ACC112 (cell line): Measurements from ENCODE around the gene YWHAG.
A peak's percentile ranks its signal among the peaks of the same experiment; 100 is the strongest.
"Not testable (repeated sequence)": the region's sequence is repeated elsewhere in the genome, so short reads cannot be mapped to it uniquely, and the experiment has no call there.

Experiments used
- H2AFZ ChIP-seq: fragments of 200-600 bp; sonication (generic); one replicate; pipeline ENCODE4 v1.6.0; 2017; ENCODE audit warnings: antibody characterized with exemption, low read length; ENCODE audit not compliant: unreplicated experiment
- H3K27ac ChIP-seq: fragments of 200-600 bp; sonication (generic); 2 replicates; pipeline ENCODE4 v1.5.1; 2014; ENCODE audit warnings: low read depth, mild to moderate bottlenecking, antibody characterized with exemption, low read length, moderate library complexity
- H3K27me3 ChIP-seq: fragments of 200-600 bp; sonication (generic); 2 replicates; pipeline ENCODE4 v1.6.1; 2014; ENCODE audit warnings: mild to moderate bottlenecking, antibody characterized with exemption, low read length, moderate library complexity, mixed read lengths; ENCODE audit not compliant: insufficient read depth
- H3K36me3 ChIP-seq: fragments of 200-600 bp; sonication (generic); 2 replicates; pipeline ENCODE4 v1.6.1; 2016; ENCODE audit warnings: mild to moderate bottlenecking, antibody characterized with exemption, low read length, moderate library complexity, mixed read lengths; ENCODE audit not compliant: insufficient read depth
- H3K4me1 ChIP-seq: fragments of 200-600 bp; sonication (generic); one replicate; pipeline ENCODE4 v1.6.1; 2016; ENCODE audit warnings: low read length, mixed read lengths; ENCODE audit not compliant: insufficient read depth, unreplicated experiment, control insufficient read depth
- H3K4me3 ChIP-seq: fragments of 200-600 bp; sonication (generic); 2 replicates; pipeline ENCODE4 v1.5.1; 2014; ENCODE audit warnings: mild to moderate bottlenecking, low read depth, low read length
- H3K79me2 ChIP-seq: fragments of 200-600 bp; sonication (generic); one replicate; pipeline ENCODE4 v1.6.0; 2016; ENCODE audit warnings: low read length; ENCODE audit not compliant: control insufficient read depth, unreplicated experiment, insufficient read depth

YWHAG gene

GRCh38 chr7:76377186-76377918 lies 18.6 kb upstream of the YWHAG start:
- Histone ChIP-seq H3K4me3 (no peak overlapping the region), H3K27me3 (no peaks in the 10 kb centered on the region), H2AFZ (peak overlapping the region; percentile 68), H3K4me1 (peaks cover 39% of the 10 kb centered on the region), H3K27ac (no peak overlapping the region), H3K79me2 (no peaks in the 10 kb centered on the region), H3K36me3 (no peaks in the 10 kb centered on the region)

DNA sequence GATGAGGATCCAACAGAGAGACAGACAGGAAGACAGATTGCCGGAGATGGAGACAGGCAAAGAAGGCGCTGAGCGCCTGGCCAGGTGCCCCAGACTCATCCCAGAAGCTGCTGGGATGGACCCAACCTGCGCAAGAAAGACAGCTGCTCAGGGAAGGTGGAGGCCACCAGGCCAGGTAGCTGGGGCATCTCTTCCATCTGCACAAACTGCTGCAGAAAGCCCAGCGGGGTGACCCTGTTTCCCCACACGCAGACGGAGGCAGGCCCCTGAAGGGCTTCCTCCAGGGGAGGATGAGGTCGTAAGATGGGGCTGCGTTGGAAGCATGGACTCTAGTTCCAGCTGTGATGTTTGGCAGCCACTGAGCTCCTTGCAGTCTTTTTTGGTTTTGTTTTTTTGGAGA lies 16.5 kb upstream of the YWHAG start:
- no peaks in the 10 kb centered on the region for H3K79me2 ChIP-seq
- no peak overlapping the region for H3K27ac ChIP-seq
- no peak overlapping the region for H3K4me3 ChIP-seq
- H2AFZ ChIP-seq: no peak overlapping the region
- peaks cover 31% of the 10 kb centered on the region for H3K4me1 ChIP-seq
- no peaks in the 10 kb centered on the region for H3K27me3 ChIP-seq
- no peaks in the 10 kb centered on the region for H3K36me3 ChIP-seq

DNA sequence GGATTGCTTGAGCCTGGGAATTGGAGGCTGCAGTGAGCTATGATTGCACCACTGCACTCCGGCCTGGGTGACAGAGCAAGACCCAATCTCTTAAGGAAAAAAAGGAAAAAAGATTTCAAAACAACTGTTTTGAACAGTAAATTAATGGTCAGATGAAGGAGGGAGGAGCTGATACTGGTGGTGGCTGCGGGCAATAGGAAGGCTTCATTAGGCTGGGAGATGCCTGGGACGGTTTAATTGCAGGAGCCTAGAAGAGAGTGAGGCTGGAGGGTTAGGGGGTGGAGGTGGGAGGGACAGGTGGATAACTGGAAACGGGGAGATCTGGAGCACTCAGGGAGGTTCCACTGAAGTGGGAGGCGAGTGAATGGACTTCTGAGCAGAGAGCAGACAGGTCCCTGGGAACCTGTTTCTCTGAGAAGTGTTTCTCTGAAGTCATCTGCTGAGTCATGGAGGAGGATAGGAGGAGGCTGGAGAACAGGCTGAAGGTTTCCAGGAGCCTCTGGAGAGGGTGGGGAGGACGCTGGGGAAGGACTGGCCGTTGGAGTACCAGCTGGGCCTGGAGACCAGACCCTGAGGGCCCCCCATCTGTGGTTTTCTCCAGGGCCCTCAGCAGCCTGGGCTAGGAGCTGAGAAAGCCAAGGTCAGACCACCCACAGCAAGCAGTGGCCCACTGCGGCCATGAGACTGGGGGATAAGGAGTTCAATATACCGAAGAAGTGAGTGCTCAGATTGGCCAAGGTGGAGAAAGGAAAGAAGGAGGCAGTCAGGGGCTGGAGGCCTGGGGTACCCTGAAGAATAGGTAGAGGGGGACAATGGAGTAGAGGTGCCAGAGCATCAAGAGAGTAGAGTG lies 14.4 kb upstream of the YWHAG start:
- peak overlapping the region; percentile 52 for H3K27ac ChIP-seq

DNA sequence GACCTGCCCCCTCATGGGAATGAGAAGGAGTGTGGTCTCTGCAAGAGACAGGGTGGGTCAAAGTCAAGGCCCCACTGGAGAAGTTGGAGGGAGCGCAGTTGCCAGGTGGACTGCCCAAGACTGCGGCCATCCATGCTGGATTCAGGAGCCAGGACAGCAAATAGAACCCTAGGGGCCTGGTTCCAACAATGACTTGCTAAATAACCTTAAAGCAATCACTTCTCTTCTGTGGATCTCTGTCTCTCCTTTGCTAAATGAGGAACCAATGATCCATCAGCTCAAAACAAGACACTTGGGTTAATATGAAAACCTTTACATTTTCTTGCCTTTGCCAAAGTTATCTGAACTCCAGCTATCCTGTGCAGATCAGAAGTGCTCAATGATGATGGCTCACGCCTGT lies 12.6 kb upstream of the YWHAG start:
- Histone ChIP-seq H3K36me3 (no peaks in the 10 kb centered on the region), H3K27ac (no peak overlapping the region), H3K4me3 (no peak overlapping the region), H3K4me1 (peaks cover 9% of the 10 kb centered on the region), H2AFZ (no peak overlapping the region), H3K79me2 (no peaks in the 10 kb centered on the region), H3K27me3 (no peaks in the 10 kb centered on the region)

More for the DNA sequence above, 14.4 kb upstream of the YWHAG start:
- no peak overlapping the region for H3K4me3 ChIP-seq
- peak overlapping the region; percentile 69 for H2AFZ ChIP-seq
- H3K4me1 ChIP-seq: peaks cover 16% of the 10 kb centered on the region
- no peaks in the 10 kb centered on the region for H3K79me2 ChIP-seq
- H3K27me3 ChIP-seq: no peaks in the 10 kb centered on the region
- H3K36me3 ChIP-seq: no peaks in the 10 kb centered on the region

DNA sequence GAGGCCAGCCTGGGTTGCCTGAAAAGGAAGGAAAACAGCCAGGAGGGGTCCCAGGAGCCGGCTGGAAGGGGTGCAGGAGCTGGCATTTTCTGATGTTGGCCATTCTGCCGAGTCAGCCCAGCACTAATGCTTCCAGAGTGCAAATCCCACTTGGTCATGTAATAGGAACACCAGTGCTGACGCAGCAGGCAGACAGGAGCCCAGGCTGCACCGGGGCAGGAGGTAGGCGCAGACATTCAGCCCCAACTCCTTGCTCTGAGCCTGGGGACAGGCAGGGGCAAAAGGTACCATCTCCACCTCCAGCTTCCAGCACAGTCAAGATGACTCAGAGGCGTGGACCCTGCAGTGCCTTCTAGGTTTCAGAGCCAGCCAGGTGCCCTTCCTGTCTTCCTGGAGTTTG lies 10.2 kb upstream of the YWHAG start:
- Histone ChIP-seq H3K36me3 (no peaks in the 10 kb centered on the region), H2AFZ (no peak overlapping the region), H3K4me1 (peaks cover 23% of the 10 kb centered on the region), H3K27me3 (no peaks in the 10 kb centered on the region), H3K79me2 (no peaks in the 10 kb centered on the region), H3K4me3 (no peak overlapping the region), H3K27ac (no peak overlapping the region)

- Histone ChIP-seq H3K4me1 (peaks cover 19% of the 10 kb centered on the region), H2AFZ (no peak overlapping the region), H3K27me3 (no peaks in the 10 kb centered on the region), H3K4me3 (no peak overlapping the region), H3K27ac (no peak overlapping the region), H3K36me3 (no peaks in the 10 kb centered on the region), H3K79me2 (no peaks in the 10 kb centered on the region)
Observed at GRCh38 chr7:76368190-76368589, 9.4 kb upstream of the YWHAG start.

DNA sequence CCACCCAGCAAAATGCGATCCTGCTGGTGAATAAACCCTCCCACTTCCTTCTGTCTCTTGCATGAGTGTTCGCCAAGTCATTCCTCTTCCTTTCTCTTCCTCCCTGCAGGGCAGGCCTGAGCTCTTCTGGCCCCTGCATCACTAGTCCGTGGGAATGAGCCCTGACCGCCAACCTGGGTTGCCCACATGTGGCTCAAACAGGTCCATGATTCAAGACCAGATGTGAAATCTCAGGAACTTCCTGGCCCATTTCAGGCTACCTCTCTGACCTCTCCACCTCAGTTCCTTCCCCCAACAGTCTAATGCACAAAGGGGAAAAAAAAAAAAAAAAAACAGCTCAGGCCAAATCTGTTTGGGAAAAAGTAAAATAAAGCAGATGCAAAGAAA lies 5.4 kb upstream of the YWHAG start:
- H3K4me1 ChIP-seq: peaks cover 23% of the 10 kb centered on the region
- no peaks in the 10 kb centered on the region for H3K36me3 ChIP-seq
- H3K27ac ChIP-seq: peak overlapping the region; percentile 90
- H3K4me3 ChIP-seq: peak overlapping the region; percentile 67
- H2AFZ ChIP-seq: peak overlapping the region; percentile 100
- no peaks in the 10 kb centered on the region for H3K79me2 ChIP-seq
- H3K27me3 ChIP-seq: no peaks in the 10 kb centered on the region

- H3K4me1 ChIP-seq: peaks cover 23% of the 10 kb centered on the region
- H3K36me3 ChIP-seq, H3K79me2 ChIP-seq, H3K4me3 ChIP-seq, H3K27me3 ChIP-seq: not testable (repeated sequence)
- H2AFZ ChIP-seq: peak overlapping the region; percentile 100
- H3K27ac ChIP-seq: peak overlapping the region; percentile 90
Observed at GRCh38 chr7:76363754-76364153, 5.0 kb upstream of the YWHAG start.

- Histone ChIP-seq H3K4me3 (peak overlapping the region; percentile 97), H3K27ac (peak overlapping the region; percentile 90), H3K27me3 (no peaks in the 10 kb centered on the region), H3K4me1 (peaks cover 29% of the 10 kb centered on the region), H3K36me3 (peaks cover 24% of the 10 kb centered on the region), H3K79me2 (peaks cover 36% of the 10 kb centered on the region), H2AFZ (no peak overlapping the region)
Observed at GRCh38 chr7:76359978-76360638, 1.3 kb upstream of the YWHAG start.

GRCh38 chr7:76359111-76359977 lies 553 bp upstream of the YWHAG start:
- Histone ChIP-seq H3K79me2 (peaks cover 44% of the 10 kb centered on the region), H3K4me1 (peaks cover 28% of the 10 kb centered on the region), H3K4me3 (peak overlapping the region; percentile 97), H3K36me3 (peaks cover 31% of the 10 kb centered on the region), H2AFZ (peak overlapping the region; percentile 84), H3K27ac (peak overlapping the region; percentile 90), H3K27me3 (no peaks in the 10 kb centered on the region)
